Hematopoietic multipotent progenitor cell (in vitro differentiated cells): ENCODE data around the gene LRGUK. TPM values are rescaled to one million over a fixed set of nuclear protein-coding genes. Genes with fewer than 3 reads are reported as not detected.

Experiments
- DNase-seq, 3 donors: peaks; one replicate each; pipeline ENCODE4 v3.0.0-alpha.2; 2011 to 2015; ENCODE audit warnings: low read depth in 2 of 3, low spot score in 2 of 3
- total RNA-seq: library from RNA; depleted of rRNA; stranded (reverse); fragments of >200 nt; gene quantifications from one replicate; pipeline ENCODE4 v1.2.3, GENCODE V29; 2012

The LRGUK gene
- total RNA-seq, 1 donor: 0.54 TPM

GRCh38 chr7:134182078-134182477, 54.9 kb downstream of the LRGUK start:
- DNase-seq: no peak

DNA sequence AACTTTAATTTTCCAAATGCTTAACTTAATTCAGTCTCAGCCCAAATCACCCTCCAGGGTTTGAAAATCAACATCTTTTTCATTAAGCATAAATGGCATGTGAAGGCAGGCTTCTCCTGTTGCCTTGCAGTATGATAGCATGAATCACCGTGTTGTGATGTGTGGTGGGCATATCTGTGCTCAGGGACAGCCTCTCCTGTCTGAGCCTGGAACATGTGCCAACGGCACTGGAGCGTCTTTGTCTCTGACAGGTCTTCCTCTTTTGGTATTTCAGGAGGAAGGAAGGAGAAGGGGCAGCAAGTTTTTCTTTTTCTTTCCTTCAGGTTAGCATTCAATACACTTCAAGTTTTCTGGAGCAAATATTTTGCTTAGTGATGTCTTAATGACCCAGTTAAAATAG, 57.6 kb downstream of the LRGUK start:
- DNase-seq: peak in 1 of 3 donors; percentile 1

DNA sequence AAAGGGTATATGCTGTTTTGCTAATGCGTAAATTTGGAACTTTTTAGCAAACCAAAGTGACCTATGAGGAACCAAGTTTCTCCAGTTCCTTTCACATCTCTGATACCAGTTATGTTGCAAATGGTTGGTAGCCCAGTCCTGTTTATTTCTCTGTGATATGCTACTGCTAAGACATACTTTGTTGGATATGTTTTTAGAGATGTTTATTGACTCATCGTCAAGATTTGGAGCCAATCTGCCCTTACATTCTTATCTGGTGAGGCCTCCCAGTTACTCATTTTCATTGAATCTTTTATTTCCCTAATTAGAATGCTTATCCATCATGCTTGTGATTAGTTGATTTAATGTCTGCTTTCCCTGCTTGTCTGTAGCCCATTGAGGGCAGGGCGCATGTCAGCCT, 58.9 kb downstream of the LRGUK start:
- DNase-seq: no peak

DNA sequence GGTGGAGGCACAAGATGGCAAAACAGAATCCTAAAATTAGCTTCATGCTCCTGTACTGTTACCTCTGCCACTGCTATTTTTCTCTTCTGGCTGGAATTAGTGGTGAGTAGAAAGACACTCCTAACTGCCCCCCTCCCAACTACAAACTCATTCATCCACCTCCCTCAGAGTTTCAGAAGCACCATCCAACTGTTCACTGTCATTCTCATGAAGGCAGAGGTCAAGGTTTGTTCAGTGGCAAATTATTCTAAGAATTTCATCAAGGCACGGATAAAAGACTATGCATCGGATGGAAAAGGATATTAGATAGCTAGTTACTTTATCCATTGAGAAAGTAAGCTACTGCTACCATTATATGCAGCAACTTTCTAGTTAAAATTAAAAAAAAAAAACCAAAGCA, 59.7 kb downstream of the LRGUK start:
- no peak for DNase-seq

DNA sequence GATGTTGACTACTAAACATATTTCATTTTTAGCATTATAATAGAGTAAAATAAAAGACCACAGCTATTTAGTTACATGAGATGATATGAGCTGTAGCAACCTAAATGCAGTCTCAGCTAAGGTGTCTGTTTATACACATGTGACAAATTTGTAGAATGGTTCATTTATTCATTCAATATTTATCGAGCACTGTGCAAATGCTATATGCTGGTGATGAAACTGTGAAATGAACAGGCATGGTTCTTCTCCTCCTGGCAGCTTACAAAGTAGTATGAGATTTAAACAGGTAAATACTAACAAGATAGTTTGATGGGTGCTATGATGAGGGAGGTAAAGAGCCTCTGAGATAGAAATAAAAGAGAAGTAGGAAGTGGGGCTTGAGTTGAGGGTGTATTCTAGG, 60.8 kb downstream of the LRGUK start:
- DNase-seq: no peak

GRCh38 chr7:134188311-134188710, 61.2 kb downstream of the LRGUK start:
- DNase-seq: no peak

DNA sequence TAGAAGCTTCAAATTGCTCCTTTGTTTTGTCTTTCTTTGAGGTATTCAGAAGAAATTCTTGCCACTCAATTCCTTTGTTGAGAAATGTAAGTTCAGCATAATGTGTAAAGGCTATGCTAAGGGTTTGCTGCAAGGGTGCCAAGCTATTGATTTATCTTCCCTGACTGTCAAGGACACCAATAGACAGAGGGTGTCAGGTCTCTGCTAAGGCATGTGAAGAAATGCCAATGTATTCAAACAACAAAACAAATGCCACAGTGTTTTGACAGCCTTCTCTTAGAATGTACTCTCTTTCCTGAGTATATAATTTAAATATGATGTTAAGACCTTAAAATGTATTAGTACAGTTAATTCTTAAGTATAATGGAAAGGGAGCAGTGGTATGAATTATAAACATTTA, 62.4 kb downstream of the LRGUK start:
- no peak for DNase-seq

- no peak for DNase-seq
These were observed 64.7 kb downstream of the LRGUK start for GRCh38 chr7:134191876-134192275.

DNA sequence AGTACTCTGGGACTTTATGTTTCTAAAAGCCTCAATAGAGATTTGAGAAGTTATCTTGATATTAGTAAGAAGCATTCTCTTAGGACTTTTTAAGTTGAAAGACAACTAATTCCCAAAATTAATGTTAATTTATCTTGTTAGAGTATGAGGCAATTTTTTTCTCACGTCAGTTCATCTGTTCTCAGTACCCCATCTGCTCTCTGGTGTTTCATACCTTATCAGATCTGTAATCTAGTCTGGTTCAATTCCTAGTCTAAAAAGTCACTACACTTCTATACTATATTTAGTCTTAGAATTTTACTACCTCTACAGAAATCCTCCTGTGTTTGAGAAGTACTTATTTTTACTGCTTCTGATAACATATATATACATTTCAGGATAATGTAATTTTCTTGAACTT, 66.1 kb downstream of the LRGUK start:
- DNase-seq: no peak

DNA sequence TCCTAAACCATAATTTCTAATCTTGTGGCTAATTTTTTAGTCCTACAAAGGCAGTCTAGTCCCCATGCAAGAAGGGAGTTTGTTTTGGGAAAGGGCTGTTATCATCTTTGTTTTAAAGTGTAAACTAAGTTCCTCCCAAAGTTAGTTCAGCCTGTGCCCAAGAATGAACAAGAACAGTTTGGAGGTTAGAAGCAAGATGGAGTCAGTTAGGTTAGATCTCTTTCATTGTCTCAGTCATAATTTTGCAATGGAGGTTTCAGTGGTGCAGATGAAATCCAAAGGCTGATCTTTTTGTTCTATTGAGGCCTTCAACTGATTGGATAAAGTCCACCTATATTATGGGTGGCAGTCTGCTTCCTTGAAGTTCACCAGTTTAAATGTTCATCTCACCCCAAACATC, 68.1 kb downstream of the LRGUK start:
- no peak for DNase-seq

DNA sequence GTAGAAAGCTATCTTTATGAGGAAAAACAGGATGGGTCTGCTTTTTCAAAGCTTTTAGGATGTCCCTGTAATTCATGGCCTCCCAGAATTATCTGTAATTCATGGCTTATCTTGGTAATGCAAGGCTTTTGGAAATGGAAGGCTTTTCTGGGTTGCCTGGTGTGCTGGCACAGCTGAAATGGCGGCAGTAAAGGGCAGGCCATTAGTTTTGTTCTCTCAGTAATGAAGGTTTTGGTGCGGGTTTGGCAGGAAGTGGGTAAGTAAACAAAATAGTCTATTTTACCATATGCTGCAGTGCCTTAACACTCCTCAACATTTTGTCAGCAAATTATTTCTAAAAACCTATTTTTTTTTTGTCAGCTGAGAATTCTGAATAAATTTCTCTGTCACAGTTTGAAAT, 69.3 kb downstream of the LRGUK start:
- no peak for DNase-seq

- DNase-seq: no peak
These were observed 70.2 kb downstream of the LRGUK start for GRCh38 chr7:134197345-134197744.

- DNase-seq: no peak
These were observed 73.8 kb downstream of the LRGUK start for GRCh38 chr7:134200970-134201369.

GRCh38 chr7:134201569-134202261, 74.6 kb downstream of the LRGUK start:
- DNase-seq: no peak

GRCh38 chr7:134203186-134203889, 76.2 kb downstream of the LRGUK start:
- DNase-seq: no peak

GRCh38 chr7:134209322-134210015, 82.3 kb downstream of the LRGUK start:
- DNase-seq: no peak

- no peak for DNase-seq
These were observed 83.1 kb downstream of the LRGUK start for GRCh38 chr7:134210227-134210626.

DNA sequence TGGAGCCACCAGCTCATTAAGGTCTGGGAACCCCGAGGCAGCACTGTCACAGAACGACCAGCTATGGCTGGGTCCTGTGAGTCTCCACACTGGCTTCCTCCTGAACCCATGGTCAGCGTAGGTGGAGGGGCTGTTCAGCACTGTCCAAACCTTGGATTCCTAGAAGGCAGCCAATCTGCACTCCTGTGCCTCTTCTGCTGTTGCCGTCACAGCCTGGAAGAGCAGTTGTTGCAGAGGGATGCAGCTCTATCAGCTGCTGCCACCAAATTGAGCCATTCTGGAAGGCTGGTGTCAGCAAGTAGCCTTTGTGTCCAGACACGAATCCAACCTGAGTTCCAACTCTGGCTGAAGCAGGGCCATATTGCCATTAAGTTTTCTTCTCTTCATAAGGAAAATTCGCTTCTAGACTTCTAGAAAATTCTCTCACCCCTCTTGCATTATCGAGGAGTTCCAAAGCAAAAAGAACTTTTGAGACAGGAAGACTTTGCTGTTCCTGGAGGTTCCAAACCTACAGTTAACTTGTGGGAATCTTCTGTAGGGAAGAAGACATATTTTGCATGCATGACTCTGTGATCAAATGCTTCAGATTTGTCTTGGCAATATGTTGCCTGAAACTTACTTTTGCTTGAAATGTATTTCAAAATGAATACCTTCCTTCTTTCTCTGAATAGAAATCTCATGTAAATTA, 84.0 kb downstream of the LRGUK start:
- DNase-seq: no peak

DNA sequence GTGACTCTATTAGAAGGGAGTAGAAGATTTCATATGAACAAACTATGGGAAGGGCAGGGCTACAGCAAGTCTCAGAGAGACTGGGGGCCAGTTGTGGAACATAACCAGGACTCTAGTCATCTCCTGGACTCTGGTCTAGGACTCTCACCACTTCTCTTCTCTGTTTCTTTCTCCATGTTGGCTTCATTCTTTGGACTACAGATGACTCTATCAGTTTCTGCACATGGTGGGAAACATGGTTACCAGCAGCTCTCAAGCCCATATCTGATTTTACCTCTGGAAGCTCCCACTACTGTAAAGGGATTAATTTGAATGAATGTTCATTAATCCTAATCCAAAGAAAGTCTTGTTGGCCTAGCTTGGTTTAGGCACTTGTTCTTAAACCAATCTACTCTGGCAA, 84.7 kb downstream of the LRGUK start:
- no peak for DNase-seq

- no peak for DNase-seq
These were observed 85.7 kb downstream of the LRGUK start for GRCh38 chr7:134212576-134213546.
